ENCODE data around the gene ANKDD1A. TPM values are rescaled to one million over a fixed set of nuclear protein-coding genes. Genes with fewer than 3 reads are reported as not detected.

ANKDD1A gene
- polyA plus RNA-seq, 2 donors = 1.4 to 1.9 TPM

DNA sequence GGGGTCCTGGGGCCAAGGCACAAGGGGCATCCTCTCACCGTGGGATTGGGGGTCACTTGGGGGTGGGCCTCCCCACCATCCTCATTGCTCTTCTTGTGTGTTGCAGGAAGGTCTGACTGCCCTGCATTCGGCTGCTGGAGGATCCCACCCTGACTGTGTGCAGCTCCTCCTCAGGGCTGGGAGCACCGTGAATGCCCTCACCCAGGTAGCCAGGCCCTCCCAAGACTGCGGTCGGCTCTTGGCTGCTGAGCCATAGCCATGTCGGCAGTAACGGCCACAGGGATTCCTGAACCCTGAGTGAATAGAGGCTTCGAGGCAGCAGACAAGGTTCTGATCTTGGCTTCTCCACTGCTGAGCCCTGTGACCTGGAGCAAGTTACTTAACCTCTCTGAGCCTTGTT lies 19.7 kb downstream of the ANKDD1A start:
- no peaks in the 10 kb centered on the region for H3K9me3 ChIP-seq (ENCODE audit: control insufficient read depth in 2 of 2, insufficient read depth in 1 of 2, low read depth in 1 of 2, low read length in 1 of 2)
- H3K27ac ChIP-seq (ENCODE audit: low read depth in 2 of 2, low read length in 1 of 2) = no peak overlapping the region
- WGBS, 2 donors = 89 to 91% methylated on average over 8 of the region's 8 CpGs
- H3K4me3 ChIP-seq (ENCODE audit: low read depth in 1 of 2, low read length in 2 of 2) = no peak overlapping the region
- no peaks in the 10 kb centered on the region for H3K36me3 ChIP-seq (ENCODE audit: control insufficient read depth in 2 of 2, insufficient read depth in 2 of 2, low read length in 1 of 2)
- H3K4me1 ChIP-seq (ENCODE audit: control insufficient read depth in 2 of 2, insufficient read depth in 2 of 2, low read length in 1 of 2) = no peaks in the 10 kb centered on the region
- no peaks in the 10 kb centered on the region for H3K27me3 ChIP-seq (ENCODE audit: control insufficient read depth in 1 of 2, insufficient read depth in 2 of 2, low read length in 2 of 2)

DNA sequence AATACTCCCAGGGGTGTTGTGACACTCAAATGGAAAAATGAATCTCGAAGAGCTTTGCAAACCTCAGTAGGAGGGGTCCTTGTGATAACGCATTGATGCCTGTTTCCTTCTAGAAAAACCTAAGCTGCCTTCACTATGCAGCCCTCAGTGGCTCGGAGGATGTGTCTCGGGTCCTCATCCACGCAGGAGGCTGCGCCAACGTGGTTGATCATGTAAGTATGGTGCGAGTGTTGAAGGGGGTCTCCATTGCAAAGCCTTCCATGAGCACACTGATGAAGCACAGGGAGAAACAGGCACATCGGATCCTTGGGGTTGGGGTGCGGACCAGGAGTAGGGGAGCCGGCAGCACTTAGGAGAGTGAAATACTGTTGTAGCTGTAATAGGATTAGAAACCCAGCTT lies 22.3 kb downstream of the ANKDD1A start:
- no peak overlapping the region for H3K27ac ChIP-seq (ENCODE audit: low read depth in 2 of 2, low read length in 1 of 2)
- H3K4me3 ChIP-seq (ENCODE audit: low read depth in 1 of 2, low read length in 2 of 2) = no peak overlapping the region
- WGBS, 2 donors = 95 to 97% methylated on average over 11 of the region's 11 CpGs
- H3K27me3 ChIP-seq (ENCODE audit: control insufficient read depth in 1 of 2, insufficient read depth in 2 of 2, low read length in 2 of 2) = no peaks in the 10 kb centered on the region
- H3K9me3 ChIP-seq (ENCODE audit: control insufficient read depth in 2 of 2, insufficient read depth in 1 of 2, low read depth in 1 of 2, low read length in 1 of 2) = no peaks in the 10 kb centered on the region
- no peaks in the 10 kb centered on the region for H3K4me1 ChIP-seq (ENCODE audit: control insufficient read depth in 2 of 2, insufficient read depth in 2 of 2, low read length in 1 of 2)
- H3K36me3 ChIP-seq (ENCODE audit: control insufficient read depth in 2 of 2, insufficient read depth in 2 of 2, low read length in 1 of 2) = no peaks in the 10 kb centered on the region

DNA sequence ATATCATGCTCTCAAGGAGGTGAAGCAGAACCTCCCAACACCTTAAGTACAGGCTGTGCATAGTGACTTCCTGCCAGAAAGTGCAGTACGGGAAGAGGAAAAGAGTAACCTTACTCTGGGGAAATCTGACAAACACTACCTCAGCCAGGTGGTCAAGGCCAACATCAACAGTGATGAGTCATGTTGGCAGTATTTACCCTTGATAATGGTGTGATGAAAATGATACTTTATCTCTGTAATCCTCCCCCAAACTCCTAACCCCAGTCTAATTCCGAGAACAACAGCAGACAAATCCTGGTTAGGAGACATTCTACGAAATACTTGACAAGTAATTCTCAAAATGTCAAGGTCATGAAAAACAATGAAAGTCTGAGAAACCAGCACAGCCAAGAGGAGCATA lies 26.5 kb downstream of the ANKDD1A start:
- Histone ChIP-seq H3K4me1 (ENCODE audit: control insufficient read depth in 2 of 2, insufficient read depth in 2 of 2, low read length in 1 of 2) (no peaks in the 10 kb centered on the region), H3K9me3 (ENCODE audit: control insufficient read depth in 2 of 2, insufficient read depth in 1 of 2, low read depth in 1 of 2, low read length in 1 of 2) (no peaks in the 10 kb centered on the region), H3K4me3 (ENCODE audit: low read depth in 1 of 2, low read length in 2 of 2) (no peak overlapping the region), H3K36me3 (ENCODE audit: control insufficient read depth in 2 of 2, insufficient read depth in 2 of 2, low read length in 1 of 2) (no peaks in the 10 kb centered on the region), H3K27ac (ENCODE audit: low read depth in 2 of 2, low read length in 1 of 2) (no peak overlapping the region), H3K27me3 (ENCODE audit: control insufficient read depth in 1 of 2, insufficient read depth in 2 of 2, low read length in 2 of 2) (no peaks in the 10 kb centered on the region)
- 53 to 65% methylated on average over 3 of the region's 3 CpGs for WGBS, 2 donors

DNA sequence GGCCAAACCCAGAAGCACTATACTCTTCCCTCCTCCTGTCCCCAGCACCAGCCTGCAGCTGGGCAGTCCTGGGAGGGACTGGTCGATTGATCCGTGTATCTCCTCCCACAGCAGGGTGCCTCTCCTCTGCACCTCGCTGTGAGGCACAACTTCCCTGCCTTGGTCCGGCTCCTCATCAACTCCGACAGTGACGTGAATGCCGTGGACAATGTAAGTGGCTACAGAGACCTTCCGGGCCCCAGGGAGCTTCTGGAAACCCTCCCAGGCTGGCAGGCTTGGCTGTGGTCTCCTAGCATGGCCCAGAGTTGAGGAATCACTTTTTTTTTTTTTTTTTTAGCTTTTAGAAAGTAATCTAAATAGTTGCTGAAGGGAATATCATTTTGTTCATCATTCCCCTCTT lies 30.7 kb downstream of the ANKDD1A start:
- Histone ChIP-seq H3K36me3 (ENCODE audit: control insufficient read depth in 2 of 2, insufficient read depth in 2 of 2, low read length in 1 of 2) (peaks cover 0 to 4% of the 10 kb centered on the region in 2 donors), H3K27me3 (ENCODE audit: control insufficient read depth in 1 of 2, insufficient read depth in 2 of 2, low read length in 2 of 2) (no peaks in the 10 kb centered on the region), H3K27ac (ENCODE audit: low read depth in 2 of 2, low read length in 1 of 2) (no peak overlapping the region), H3K4me3 (ENCODE audit: low read depth in 1 of 2, low read length in 2 of 2) (no peak overlapping the region), H3K4me1 (ENCODE audit: control insufficient read depth in 2 of 2, insufficient read depth in 2 of 2, low read length in 1 of 2) (no peaks in the 10 kb centered on the region), H3K9me3 (ENCODE audit: control insufficient read depth in 2 of 2, insufficient read depth in 1 of 2, low read depth in 1 of 2, low read length in 1 of 2) (no peaks in the 10 kb centered on the region)
- 80 to 83% methylated on average over 8 of the region's 8 CpGs for WGBS, 2 donors

DNA sequence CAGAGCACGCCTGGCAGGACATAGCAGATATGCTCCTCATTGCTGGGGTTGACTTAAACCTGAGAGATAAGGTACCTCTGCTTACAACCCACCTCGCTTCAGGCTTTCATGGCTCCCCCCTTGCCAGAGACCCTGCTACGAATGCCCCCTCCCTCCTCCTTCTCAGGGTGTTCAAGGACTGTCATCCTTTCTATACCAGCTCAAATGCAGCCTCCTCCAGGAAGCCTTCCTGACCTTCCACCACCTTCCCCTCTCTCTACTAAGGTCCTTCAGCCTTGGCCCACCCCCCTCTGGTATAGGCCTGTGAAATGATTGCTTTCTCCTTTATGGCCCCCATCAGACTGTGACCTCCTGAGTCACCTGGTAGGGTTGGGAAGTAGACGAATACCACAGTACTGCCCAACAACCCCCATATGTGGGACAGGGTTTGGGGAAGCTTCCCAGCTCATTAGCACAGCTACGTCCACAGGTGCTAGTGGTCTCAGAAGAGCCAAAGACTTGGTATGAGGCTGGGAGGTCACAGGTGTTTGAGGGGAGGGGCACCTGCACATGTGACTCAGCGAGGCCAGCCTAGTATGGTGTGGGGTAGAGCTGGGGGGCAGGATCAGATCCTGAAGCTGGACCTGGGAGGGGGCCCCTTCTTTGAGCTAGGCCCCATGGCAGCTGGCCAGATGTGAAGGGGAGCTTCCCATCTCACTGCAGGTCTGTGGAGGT lies 32.0 kb downstream of the ANKDD1A start:
- no peak overlapping the region for H3K4me3 ChIP-seq (ENCODE audit: low read depth in 1 of 2, low read length in 2 of 2)
- H3K27me3 ChIP-seq (ENCODE audit: control insufficient read depth in 1 of 2, insufficient read depth in 2 of 2, low read length in 2 of 2) = no peaks in the 10 kb centered on the region
- H3K27ac ChIP-seq (ENCODE audit: low read depth in 2 of 2, low read length in 1 of 2) = no peak overlapping the region
- H3K9me3 ChIP-seq (ENCODE audit: control insufficient read depth in 2 of 2, insufficient read depth in 1 of 2, low read depth in 1 of 2, low read length in 1 of 2) = no peaks in the 10 kb centered on the region
- 88 to 92% methylated on average over 6 of the region's 6 CpGs for WGBS, 2 donors
- no peaks in the 10 kb centered on the region for H3K4me1 ChIP-seq (ENCODE audit: control insufficient read depth in 2 of 2, insufficient read depth in 2 of 2, low read length in 1 of 2)
- peaks cover 0 to 4% of the 10 kb centered on the region in 2 donors for H3K36me3 ChIP-seq (ENCODE audit: control insufficient read depth in 2 of 2, insufficient read depth in 2 of 2, low read length in 1 of 2)

DNA sequence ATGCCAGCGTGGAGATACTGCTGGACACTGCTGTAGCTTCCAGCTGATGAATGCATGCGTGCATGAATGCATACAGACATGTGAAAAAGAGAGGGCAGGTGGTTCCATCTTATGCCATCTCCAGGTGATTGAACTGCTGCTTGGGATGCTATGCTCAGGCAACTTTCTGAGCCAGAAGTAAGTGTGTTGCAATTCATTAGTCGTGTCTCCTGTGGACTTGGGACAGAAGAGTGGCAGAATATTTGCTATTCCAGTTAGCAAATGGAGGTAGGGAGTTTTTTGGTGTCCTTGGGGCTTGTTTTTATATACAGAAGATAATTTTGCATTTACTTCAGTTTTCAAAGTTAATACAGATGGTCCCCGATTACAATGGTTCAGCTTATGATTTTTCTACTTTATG lies 33.3 kb downstream of the ANKDD1A start:
- no peaks in the 10 kb centered on the region for H3K27me3 ChIP-seq (ENCODE audit: control insufficient read depth in 1 of 2, insufficient read depth in 2 of 2, low read length in 2 of 2)
- H3K27ac ChIP-seq (ENCODE audit: low read depth in 2 of 2, low read length in 1 of 2) = no peak overlapping the region
- 66 to 70% methylated on average over 4 of the region's 4 CpGs for WGBS, 2 donors
- no peaks in the 10 kb centered on the region for H3K4me1 ChIP-seq (ENCODE audit: control insufficient read depth in 2 of 2, insufficient read depth in 2 of 2, low read length in 1 of 2)
- no peaks in the 10 kb centered on the region for H3K9me3 ChIP-seq (ENCODE audit: control insufficient read depth in 2 of 2, insufficient read depth in 1 of 2, low read depth in 1 of 2, low read length in 1 of 2)
- no peak overlapping the region for H3K4me3 ChIP-seq (ENCODE audit: low read depth in 1 of 2, low read length in 2 of 2)
- peaks cover 2 to 4% of the 10 kb centered on the region in 2 donors for H3K36me3 ChIP-seq (ENCODE audit: control insufficient read depth in 2 of 2, insufficient read depth in 2 of 2, low read length in 1 of 2)

DNA sequence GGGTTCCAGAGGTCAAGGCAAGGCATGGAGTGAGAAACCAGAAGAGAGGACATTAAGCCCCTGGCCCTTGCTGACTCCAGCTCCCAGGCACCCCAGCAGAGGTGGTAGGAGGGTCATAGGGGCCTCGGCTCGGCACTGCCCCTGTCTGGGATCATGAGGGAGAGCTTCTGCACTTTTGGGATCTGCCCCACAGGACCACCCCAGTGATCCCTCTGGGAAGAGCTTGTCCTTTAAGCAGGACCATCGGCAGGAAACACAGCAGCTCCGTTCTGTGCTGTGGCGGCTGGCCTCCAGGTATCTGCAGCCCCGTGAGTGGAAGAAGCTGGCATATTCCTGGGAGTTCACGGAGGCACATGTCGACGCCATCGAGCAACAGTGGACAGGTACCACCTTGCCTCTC lies 35.5 kb downstream of the ANKDD1A start:
- WGBS, 2 donors = 85 to 87% methylated on average over 8 to 10 of the region's 10 CpGs
- no peaks in the 10 kb centered on the region for H3K27me3 ChIP-seq (ENCODE audit: control insufficient read depth in 1 of 2, insufficient read depth in 2 of 2, low read length in 2 of 2)
- H3K27ac ChIP-seq (ENCODE audit: low read depth in 2 of 2, low read length in 1 of 2) = no peak overlapping the region
- H3K36me3 ChIP-seq (ENCODE audit: control insufficient read depth in 2 of 2, insufficient read depth in 2 of 2, low read length in 1 of 2) = peaks cover 2 to 4% of the 10 kb centered on the region in 2 donors
- no peaks in the 10 kb centered on the region for H3K4me1 ChIP-seq (ENCODE audit: control insufficient read depth in 2 of 2, insufficient read depth in 2 of 2, low read length in 1 of 2)
- H3K4me3 ChIP-seq (ENCODE audit: low read depth in 1 of 2, low read length in 2 of 2) = no peak overlapping the region
- H3K9me3 ChIP-seq (ENCODE audit: control insufficient read depth in 2 of 2, insufficient read depth in 1 of 2, low read depth in 1 of 2, low read length in 1 of 2) = no peaks in the 10 kb centered on the region

DNA sequence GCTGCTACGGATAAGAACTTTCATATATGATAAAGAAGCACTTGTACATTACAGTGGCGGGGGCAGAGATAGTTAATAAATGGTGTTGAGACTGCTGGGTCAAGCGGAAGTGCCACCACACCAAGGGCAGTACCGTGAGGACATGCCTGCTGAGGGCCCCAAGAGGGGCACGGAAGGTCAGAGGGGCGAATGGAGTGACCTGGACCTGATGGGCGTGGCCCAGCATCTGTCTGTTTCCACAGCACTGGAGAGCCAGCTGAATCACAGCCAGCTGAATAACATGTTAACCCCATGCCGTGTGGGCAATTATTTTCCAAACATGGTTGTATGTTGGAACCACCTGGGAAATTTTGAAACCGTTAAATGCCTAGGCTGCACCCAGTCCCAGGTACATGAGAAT lies 37.2 kb downstream of the ANKDD1A start:
- Histone ChIP-seq H3K27me3 (ENCODE audit: control insufficient read depth in 1 of 2, insufficient read depth in 2 of 2, low read length in 2 of 2) (no peaks in the 10 kb centered on the region), H3K27ac (ENCODE audit: low read depth in 2 of 2, low read length in 1 of 2) (no peak overlapping the region), H3K4me3 (ENCODE audit: low read depth in 1 of 2, low read length in 2 of 2) (no peak overlapping the region), H3K4me1 (ENCODE audit: control insufficient read depth in 2 of 2, insufficient read depth in 2 of 2, low read length in 1 of 2) (no peaks in the 10 kb centered on the region), H3K9me3 (ENCODE audit: control insufficient read depth in 2 of 2, insufficient read depth in 1 of 2, low read depth in 1 of 2, low read length in 1 of 2) (no peaks in the 10 kb centered on the region), H3K36me3 (ENCODE audit: control insufficient read depth in 2 of 2, insufficient read depth in 2 of 2, low read length in 1 of 2) (peaks cover 2 to 4% of the 10 kb centered on the region in 2 donors)
- WGBS, 2 donors = 67 to 75% methylated on average over 9 of the region's 9 CpGs

DNA sequence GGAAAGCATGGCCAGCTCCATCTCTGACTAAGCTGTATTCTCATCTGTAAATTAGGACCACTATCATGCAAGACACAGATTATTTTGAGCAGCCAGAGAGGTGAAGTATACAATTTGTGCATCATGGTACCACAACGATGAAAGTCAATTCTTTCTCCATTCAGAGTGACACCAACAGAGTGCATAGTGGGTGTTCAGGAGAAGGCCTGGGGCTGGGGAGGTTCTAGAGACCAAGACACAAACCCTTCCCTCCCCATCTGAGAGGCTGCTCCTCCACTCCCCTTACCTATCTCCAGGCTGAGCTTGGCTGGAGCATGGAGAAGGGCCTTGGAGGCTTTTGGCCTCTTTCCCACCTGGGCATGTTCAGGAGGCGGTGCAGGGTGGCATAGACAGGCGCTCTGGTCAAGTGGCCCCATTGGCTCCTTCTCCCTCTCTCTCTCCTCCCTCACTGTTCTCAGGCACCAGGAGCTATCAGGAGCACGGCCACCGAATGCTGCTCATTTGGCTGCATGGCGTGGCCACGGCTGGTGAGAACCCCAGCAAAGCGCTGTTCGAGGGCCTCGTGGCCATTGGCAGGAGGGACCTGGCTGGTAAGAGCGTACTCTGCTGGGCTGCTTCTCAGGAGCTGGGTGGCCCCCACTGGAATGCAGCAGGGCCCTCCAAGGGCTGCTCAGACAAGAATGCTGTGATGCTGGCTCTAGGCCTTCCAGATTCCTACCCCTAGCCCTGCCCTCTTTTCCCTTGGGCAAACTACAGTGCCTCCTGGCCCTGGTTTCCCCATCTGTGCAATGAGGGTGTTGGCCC lies 37.9 kb downstream of the ANKDD1A start:
- H3K4me3 ChIP-seq (ENCODE audit: low read depth in 1 of 2, low read length in 2 of 2) = no peak overlapping the region
- no peaks in the 10 kb centered on the region for H3K4me1 ChIP-seq (ENCODE audit: control insufficient read depth in 2 of 2, insufficient read depth in 2 of 2, low read length in 1 of 2)
- no peaks in the 10 kb centered on the region for H3K9me3 ChIP-seq (ENCODE audit: control insufficient read depth in 2 of 2, insufficient read depth in 1 of 2, low read depth in 1 of 2, low read length in 1 of 2)
- H3K27ac ChIP-seq (ENCODE audit: low read depth in 2 of 2, low read length in 1 of 2) = no peak overlapping the region
- 95 to 97% methylated on average over 11 of the region's 11 CpGs for WGBS, 2 donors
- H3K36me3 ChIP-seq (ENCODE audit: control insufficient read depth in 2 of 2, insufficient read depth in 2 of 2, low read length in 1 of 2) = peaks cover 2% of the 10 kb centered on the region in 2 donors
- H3K27me3 ChIP-seq (ENCODE audit: control insufficient read depth in 1 of 2, insufficient read depth in 2 of 2, low read length in 2 of 2) = no peaks in the 10 kb centered on the region

Measured in esophagus (tissue), 2 donors.